Measurements from ENCODE around the gene ARMC8.

Gene ARMC8

GRCh38 chr3:138323971-138324370 lies 136.9 kb downstream of the ARMC8 start:
- no peak for DNase-seq

GRCh38 chr3:138325990-138326389 lies 138.9 kb downstream of the ARMC8 start:
- no peak for DNase-seq

- DNase-seq: no peak
Measured at GRCh38 chr3:138326866-138327595, 139.9 kb downstream of the ARMC8 start.

GRCh38 chr3:138327831-138328230 lies 140.7 kb downstream of the ARMC8 start:
- DNase-seq: no peak

GRCh38 chr3:138328341-138328740 lies 141.2 kb downstream of the ARMC8 start:
- no peak for DNase-seq

GRCh38 chr3:138329127-138329983 lies 142.3 kb downstream of the ARMC8 start, which contains the start of gene NME9:
NME9 (minus strand) TSS chr3:138329851; CDS start chr3:138329335, 516 bp downstream.
- peak; percentile 70 for DNase-seq

GRCh38 chr3:138329984-138330293 lies 142.8 kb downstream of the ARMC8 start:
- DNase-seq: no peak

- no peak for DNase-seq
Measured at GRCh38 chr3:138331143-138331894, 144.2 kb downstream of the ARMC8 start.

- DNase-seq: no peak
Measured at GRCh38 chr3:138332472-138333073, 145.5 kb downstream of the ARMC8 start.

GRCh38 chr3:138334608-138335007 lies 147.5 kb downstream of the ARMC8 start:
- DNase-seq: no peak

GRCh38 chr3:138336454-138336999 lies 149.4 kb downstream of the ARMC8 start:
- DNase-seq: no peak

GRCh38 chr3:138338244-138338643 lies 151.1 kb downstream of the ARMC8 start:
- DNase-seq: no peak

GRCh38 chr3:138338811-138339210 lies 151.7 kb downstream of the ARMC8 start:
- DNase-seq: no peak

GRCh38 chr3:138340511-138340910 lies 153.4 kb downstream of the ARMC8 start:
- DNase-seq: no peak

- DNase-seq: no peak
Measured at GRCh38 chr3:138344754-138345153, 157.7 kb downstream of the ARMC8 start.
